CD4-positive, alpha-beta T cell (primary cell): ENCODE data around the gene HLCS. TPM values are rescaled to one million over a fixed set of nuclear protein-coding genes. Genes with fewer than 3 reads are reported as not detected.

Source experiments
- ATAC-seq: fragments of 200-7000 bp; cut with Tn5 transposase; one replicate; pipeline ENCODE4 v1.10.0; 2022; ENCODE audit warnings: mild to moderate bottlenecking; ENCODE audit not compliant: poor library complexity
- CTCF ChIA-PET: fragments of 350-600 bp; sonication (Branson Sonifier 250); formaldehyde crosslinking; loops from one replicate; lab custom pipeline; 2021; ENCODE audit warnings: antibody characterized with exemption, inconsistent platforms; lab: Charles Lee
- POLR2A ChIA-PET: fragments of 350-600 bp; sonication (Branson Sonifier 250); formaldehyde crosslinking; loops from one replicate; lab custom pipeline; 2021; ENCODE audit warnings: antibody characterized with exemption, inconsistent platforms; lab: Charles Lee
- DNase-seq, 14 experiments: peaks; one replicate each; pipeline ENCODE4 v3.0.0-alpha.2; 2013 to 2020; ENCODE audit warnings: mixed read lengths in 2 of 14
- H3K27ac ChIP-seq, 2 donors: one replicate each; pipeline versions ENCODE4 v1.5.1 to v1.7.0; 2013; ENCODE audit warnings: low read length in 2 of 2, low read depth in 1 of 2, mild to moderate bottlenecking in 1 of 2
- H3K27me3 ChIP-seq, 2 experiments: 1 replicate in 1 of 2; 2 replicates in 1 of 2; pipeline versions ENCODE4 v1.6.1 to v1.7.0; 2013; ENCODE audit warnings: low read length in 2 of 2, control low read depth in 1 of 2, mild to moderate bottlenecking in 1 of 2, moderate library complexity in 1 of 2; ENCODE audit not compliant: insufficient read depth in 2 of 2, control insufficient read depth in 1 of 2
- H3K36me3 ChIP-seq: one replicate; pipeline ENCODE4 v1.6.1; 2013; ENCODE audit warnings: low read length, control low read depth; ENCODE audit not compliant: insufficient read depth
- H3K4me1 ChIP-seq: one replicate; pipeline ENCODE4 v1.6.1; 2013; ENCODE audit warnings: low read length, control low read depth; ENCODE audit not compliant: insufficient read depth
- H3K4me3 ChIP-seq: one replicate; pipeline ENCODE4 v1.5.1; 2013; ENCODE audit warnings: mild to moderate bottlenecking, low read length, moderate library complexity
- H3K9me3 ChIP-seq, 2 experiments: 1 replicate in 1 of 2; 2 replicates in 1 of 2; pipeline versions ENCODE4 v1.6.1 to v1.7.0; 2013; ENCODE audit warnings: low read length in 2 of 2, mild to moderate bottlenecking in 2 of 2, control low read depth in 1 of 2, moderate library complexity in 1 of 2; ENCODE audit not compliant: control insufficient read depth in 1 of 2, insufficient read depth in 1 of 2
- H3K27ac Mint-ChIP-seq: one replicate; pipeline ENCODE4 v1.8.0; 2020; ENCODE audit warnings: mixed read lengths
- H3K27me3 Mint-ChIP-seq: one replicate; pipeline ENCODE4 v1.8.0; 2021; ENCODE audit warnings: mixed read lengths
- H3K36me3 Mint-ChIP-seq: one replicate; pipeline ENCODE4 v1.8.0; 2021; ENCODE audit warnings: low read depth, mixed read lengths
- H3K4me1 Mint-ChIP-seq: one replicate; pipeline ENCODE4 v1.8.0; 2021; ENCODE audit warnings: low read depth, mixed read lengths
- H3K4me3 Mint-ChIP-seq: one replicate; pipeline ENCODE4 v1.8.0; 2020; ENCODE audit warnings: mild to moderate bottlenecking, mixed read lengths
- H3K9me3 Mint-ChIP-seq: one replicate; pipeline ENCODE4 v1.8.0; 2020; ENCODE audit warnings: mixed read lengths
- CTCF ChIP-seq: fragments of 200-600 bp; IDR thresholded peaks from one replicate; pipeline ENCODE4 v1.8.0; 2022; ENCODE audit warnings: antibody characterized with exemption, mild to moderate bottlenecking
- intact Hi-C, 2 experiments: fragments of 100-400 bp; cut with DNase I in 1 of 2; cut with micrococcal nuclease in 1 of 2; formaldehyde crosslinking; loops; one replicate each; pipeline versions ENCODE4 v1.15.1 to v1.9.0; 2023 to 2025; cut with DNase I, micrococcal nuclease
- total RNA-seq, 174 experiments: library from RNA in 2 of 174; stranded (reverse) in 2 of 174; gene quantifications; one replicate each; pipeline ENCODE4 v1.2.3 and lab custom pipeline; 2021 to 2026

HLCS gene
- total RNA-seq, 2 experiments from 2014 or later, result 8.1 to 10.0 TPM

GRCh38 chr21:36706482-36706852, 260.0 kb downstream of the HLCS start:
- Histone ChIP-seq H3K4me3 (no peak overlapping the region), H3K9me3 (peaks cover 0 to 42% of the 10 kb centered on the region in 2 experiments), H3K4me1 (peaks cover 62% of the 10 kb centered on the region), H3K27ac (no peak overlapping the region), H3K27me3 (peaks cover 94 to 100% of the 10 kb centered on the region in 2 experiments), H3K36me3 (no peaks in the 10 kb centered on the region)
- ChIA-PET POLR2A (no interaction called here), CTCF (no interaction called here)
- Mint-ChIP-seq H3K36me3 (no peaks in the 10 kb centered on the region), H3K27me3 (peaks cover 86% of the 10 kb centered on the region), H3K4me1 (peaks cover 55% of the 10 kb centered on the region), H3K4me3 (peak overlapping the region; percentile 48), H3K9me3 (no peaks in the 10 kb centered on the region), H3K27ac (no peak overlapping the region)
- ATAC-seq, result no peak
- intact Hi-C loops, result no loop called here
- DNase-seq, result no peak
- TF ChIP-seq CTCF, result no peak

GRCh38 chr21:36705679-36706481, 260.6 kb downstream of the HLCS start:
- H3K4me1 ChIP-seq, result peaks cover 67% of the 10 kb centered on the region
- H3K4me3 Mint-ChIP-seq, result peak overlapping the region; percentile 48
- H3K9me3 ChIP-seq, result peaks cover 0 to 46% of the 10 kb centered on the region in 2 experiments
- H3K27ac Mint-ChIP-seq, result no peak overlapping the region
- H3K36me3 ChIP-seq, result no peaks in the 10 kb centered on the region
- ChIA-PET POLR2A (interaction anchor here (0.8 kb wide), 1 partner anchor 386 kb away, joined by 3 read pairs; the partner anchor contains the start of gene MORC3), CTCF (no interaction called here)
- no peak overlapping the region for H3K4me3 ChIP-seq
- ATAC-seq (peak; percentile 55), DNase-seq (peak in 1 of 14 experiments; percentile 3)
- H3K9me3 Mint-ChIP-seq, result no peaks in the 10 kb centered on the region
- no peak for TF ChIP-seq CTCF
- peaks cover 91 to 100% of the 10 kb centered on the region in 2 experiments for H3K27me3 ChIP-seq
- H3K4me1 Mint-ChIP-seq, result peaks cover 55% of the 10 kb centered on the region
- H3K27me3 Mint-ChIP-seq, result peaks cover 83% of the 10 kb centered on the region
- intact Hi-C loops, result no loop called here
- H3K36me3 Mint-ChIP-seq, result no peaks in the 10 kb centered on the region
- no peak overlapping the region for H3K27ac ChIP-seq

GRCh38 chr21:36704958-36705678, 261.4 kb downstream of the HLCS start:
- no peak for ATAC-seq
- TF ChIP-seq CTCF, result no peak
- Histone ChIP-seq H3K4me1 (peaks cover 66% of the 10 kb centered on the region), H3K4me3 (no peak overlapping the region), H3K36me3 (no peaks in the 10 kb centered on the region), H3K27me3 (peaks cover 91 to 100% of the 10 kb centered on the region in 2 experiments), H3K27ac (no peak overlapping the region), H3K9me3 (peaks cover 0 to 45% of the 10 kb centered on the region in 2 experiments)
- no peak for DNase-seq
- no peaks in the 10 kb centered on the region for H3K9me3 Mint-ChIP-seq
- peaks cover 83% of the 10 kb centered on the region for H3K27me3 Mint-ChIP-seq
- no peak overlapping the region for H3K4me3 Mint-ChIP-seq
- no peak overlapping the region for H3K27ac Mint-ChIP-seq
- intact Hi-C loops, result no loop called here
- H3K36me3 Mint-ChIP-seq, result no peaks in the 10 kb centered on the region
- CTCF ChIA-PET, result no interaction called here
- peaks cover 58% of the 10 kb centered on the region for H3K4me1 Mint-ChIP-seq
- POLR2A ChIA-PET, result interaction anchor here (0.8 kb wide), 1 partner anchor 386 kb away, joined by 3 read pairs; the partner anchor contains the start of gene MORC3
